SK-N-SH (cell line): Measurements from ENCODE around the gene TP53BP1. TPM values are rescaled to one million over a fixed set of nuclear protein-coding genes. Genes with fewer than 3 reads are reported as not detected.

Experiments used
- CTCF ChIA-PET: fragments of 300-600, 350-600 bp; formaldehyde crosslinking; extraction: SDS; loops from one replicate; lab custom pipeline; 2021; lab: Yijun Ruan, JAX
- POLR2A ChIA-PET: fragments of 350-600 bp; sonication (Branson Sonifier 250); formaldehyde crosslinking; extraction: SDS; loops from one replicate; lab custom pipeline; 2020; ENCODE audit warnings: antibody characterized with exemption, inconsistent platforms; lab: Yijun Ruan, JAX
- DNase-seq: peaks from one replicate; pipeline ENCODE4 v3.0.0; 2012
- H2AFZ ChIP-seq: fragments of 200-600 bp; sonication (generic); 2 replicates; pipeline ENCODE4 v1.8.1; 2016; ENCODE audit warnings: antibody characterized with exemption, mild to moderate bottlenecking, low read depth
- H3F3A ChIP-seq: fragments of 200-600 bp; sonication (generic); replicated peaks from 2 replicates; pipeline ENCODE3; 2016; ENCODE audit warnings: antibody characterized with exemption, mild to moderate bottlenecking; ENCODE audit not compliant: insufficient read depth
- H3K27ac ChIP-seq, 2 experiments: fragments of 200-500 bp in 1 of 2; fragments of 200-600 bp in 1 of 2; sonication (Bioruptor generic) in 1 of 2; sonication (generic), shearing (Covaris generic) in 1 of 2; 2 replicates each; pipeline versions ENCODE4 v1.5.1 to v1.6.1; 2014 to 2016; ENCODE audit warnings: low read depth in 2 of 2, inconsistent platforms in 1 of 2, low read length in 1 of 2, mild to moderate bottlenecking in 1 of 2, mixed read lengths in 1 of 2
- H3K27me3 ChIP-seq: fragments of 200-600 bp; sonication (generic), shearing (Covaris generic); 2 replicates; pipeline ENCODE4 v1.6.1; 2016; ENCODE audit warnings: mixed run types; ENCODE audit not compliant: insufficient read depth
- H3K36me3 ChIP-seq, 2 experiments: fragments of 200-500 bp in 1 of 2; fragments of 200-600 bp in 1 of 2; sonication (Bioruptor generic) in 1 of 2; sonication (generic) in 1 of 2; replicated peaks in 1 of 2; 2 replicates each; pipeline versions ENCODE3 to v1.5.1; 2014 to 2016; ENCODE audit warnings: low read length in 1 of 2, mild to moderate bottlenecking in 1 of 2; ENCODE audit not compliant: insufficient read depth in 2 of 2, control insufficient read depth in 1 of 2
- H3K4me1 ChIP-seq, 2 experiments: fragments of 200-500 bp in 1 of 2; fragments of 200-600 bp in 1 of 2; sonication (Bioruptor generic) in 1 of 2; sonication (generic), shearing (Covaris generic) in 1 of 2; 2 replicates each; pipeline versions ENCODE4 v1.5.1 to v1.6.1; 2014 to 2016; ENCODE audit warnings: low read depth in 1 of 2, low read length in 1 of 2, mixed run types in 1 of 2; ENCODE audit not compliant: insufficient read depth in 2 of 2, control insufficient read depth in 1 of 2
- H3K4me2 ChIP-seq: fragments of 200-600 bp; sonication (generic), shearing (Covaris generic); 2 replicates; pipeline ENCODE4 v1.6.1; 2017; ENCODE audit warnings: mixed run types
- H3K4me3 ChIP-seq, 2 experiments: fragments of 200-500 bp in 1 of 2; fragments of 200-600 bp in 1 of 2; sonication (Bioruptor generic) in 1 of 2; sonication (generic), shearing (Covaris generic) in 1 of 2; 2 replicates each; pipeline versions ENCODE4 v1.5.1 to v1.8.1; 2014 to 2016; ENCODE audit warnings: low read depth in 2 of 2, inconsistent platforms in 1 of 2, low read length in 1 of 2, mild to moderate bottlenecking in 1 of 2, mixed read lengths in 1 of 2, moderate library complexity in 1 of 2
- H3K79me2 ChIP-seq: fragments of 200-600 bp; sonication (generic); 2 replicates; pipeline ENCODE4 v1.8.1; 2017; ENCODE audit warnings: mild to moderate bottlenecking; ENCODE audit not compliant: insufficient read depth
- H3K9ac ChIP-seq: fragments of 200-600 bp; sonication (generic); 2 replicates; pipeline ENCODE4 v1.6.1; 2017; ENCODE audit warnings: mixed run types
- H3K9me2 ChIP-seq: fragments of 200-600 bp; sonication (generic); 2 replicates; pipeline ENCODE4 v1.6.1; 2017; ENCODE audit warnings: mixed run types
- H3K9me3 ChIP-seq: fragments of 200-600 bp; sonication (generic); 2 replicates; pipeline ENCODE4 v1.6.1; 2017; ENCODE audit warnings: mixed run types, mild to moderate bottlenecking, moderate library complexity
- H4K20me1 ChIP-seq: fragments of 200-600 bp; sonication (generic); 2 replicates; pipeline ENCODE4 v1.6.1; 2017; ENCODE audit warnings: mild to moderate bottlenecking, mixed run types; ENCODE audit not compliant: insufficient read depth
- EZH2phosphoT487 ChIP-seq: fragments of 200-600 bp; sonication (generic); IDR thresholded peaks from 2 replicates; pipeline ENCODE4 v1.6.1; 2017; ENCODE audit warnings: low read depth, mixed run types, mild to moderate bottlenecking, antibody characterized with exemption, moderate library complexity, borderline replicate concordance
- MXI1 ChIP-seq: IDR thresholded peaks from 2 replicates; pipeline ENCODE4 v1.6.1; 2012; ENCODE audit warnings: mild to moderate bottlenecking, low read depth, low read length, improper control_type of control experiment
- NRF1 ChIP-seq: IDR thresholded peaks from 2 replicates; pipeline ENCODE4 v1.6.1; 2012; ENCODE audit warnings: low read depth, mild to moderate bottlenecking, low read length
- RAD21 ChIP-seq: IDR thresholded peaks from 2 replicates; pipeline ENCODE4 v1.6.1; 2012; ENCODE audit warnings: mild to moderate bottlenecking, low read length
- REST ChIP-seq: IDR thresholded peaks from 2 replicates; pipeline ENCODE4 v1.6.1; 2012; ENCODE audit warnings: mild to moderate bottlenecking, low read depth, low read length, moderate library complexity
- USF2 ChIP-seq: fragments of 150-350 bp; IDR thresholded peaks from 2 replicates; pipeline ENCODE4 v1.6.1; 2017; ENCODE audit warnings: antibody characterized with exemption, low read length, low read depth, borderline replicate concordance
- WGBS: methylation state at CpG from one replicate; pipeline ENCODE4 v1.1.6; 2017; ENCODE audit warnings: low lambda C conversion rate; 5-methylcytosine and 5-hydroxymethylcytosine counted together
- polyA plus RNA-seq, 3 experiments: library from polyadenylated mRNA; depleted of rRNA; stranded (reverse); fragments of >200 nt; gene quantifications; 2 replicates each; pipeline ENCODE4 v1.2.3, GENCODE V29; 2012

TP53BP1 gene
- polyA plus RNA-seq, 1 of the 3 experiments (the other 2 are of a cell fraction): 27.1 TPM

GRCh38 chr15:43382310-43382709 lies 110.6 kb downstream of the TP53BP1 start:
- POLR2A ChIA-PET: no interaction called here
- Histone ChIP-seq H3K9ac (no peak overlapping the region), H2AFZ (no peak overlapping the region), H3K27me3 (no peaks in the 10 kb centered on the region)
- 92% methylated on average over 4 of the region's 4 CpGs for WGBS
- no peak for TF ChIP-seq USF2
- no peak for TF ChIP-seq EZH2phosphoT487
- TF ChIP-seq MXI1: no peak
- TF ChIP-seq, all 33 proteins: peak for 0
- Histone ChIP-seq H3K4me1 (no peaks in the 10 kb centered on the region), H3K9me3 (no peaks in the 10 kb centered on the region), H3K36me3 (peaks cover 48 to 66% of the 10 kb centered on the region in 2 experiments), H3K9me2 (no peaks in the 10 kb centered on the region), H3F3A (peaks cover 6% of the 10 kb centered on the region), H3K4me3 (no peak overlapping the region), H3K27ac (no peak overlapping the region), H3K4me2 (no peak overlapping the region), H4K20me1 (no peaks in the 10 kb centered on the region), H3K79me2 (no peaks in the 10 kb centered on the region; the same call in 1 of the 2 replicates)
- CTCF ChIA-PET: interaction anchor here (1.5 kb wide), 1 partner anchor 10 kb away, joined by 6 read pairs; no protein-coding TSS in a partner anchor
- DNase-seq: no peak

GRCh38 chr15:43378601-43379000 lies 114.4 kb downstream of the TP53BP1 start:
- H3K4me3 ChIP-seq: no peak overlapping the region
- no peak for DNase-seq
- peaks cover 42 to 47% of the 10 kb centered on the region in 2 experiments for H3K36me3 ChIP-seq
- no peak overlapping the region for H3K9ac ChIP-seq
- no peak overlapping the region for H3K4me2 ChIP-seq
- H4K20me1 ChIP-seq: no peaks in the 10 kb centered on the region
- H3K27ac ChIP-seq: no peak overlapping the region
- ChIA-PET CTCF (interaction anchor here (1.0 to 1.2 kb wide), 2 partner anchors 20 to 50 kb away, joined by 3 read pairs; no protein-coding TSS in a partner anchor), POLR2A (no interaction called here)
- peaks cover under 1% of the 10 kb centered on the region; the same call in 1 of the 2 replicates for H3K79me2 ChIP-seq
- no peaks in the 10 kb centered on the region for H3K9me3 ChIP-seq
- no peak overlapping the region for H2AFZ ChIP-seq
- no peaks in the 10 kb centered on the region for H3K27me3 ChIP-seq
- H3K9me2 ChIP-seq: no peaks in the 10 kb centered on the region
- H3K4me1 ChIP-seq: no peaks in the 10 kb centered on the region; a peak in 1 of 4 replicates
- peaks cover 6% of the 10 kb centered on the region for H3F3A ChIP-seq
- TF ChIP-seq EZH2phosphoT487 (no peak), NRF1 (no peak), RAD21 (no peak), REST (no peak)
